Astrocyte (in vitro differentiated cells and primary cell): ENCODE data around the gene DCDC2C. TPM values are rescaled to one million over a fixed set of nuclear protein-coding genes. Genes with fewer than 3 reads are reported as not detected.

Source experiments
- DNase-seq: peaks from one replicate; pipeline ENCODE4 v3.0.0-alpha.2; 2010; ENCODE audit warnings: low read depth
- FAIRE-seq: peaks from 2 replicates; lab custom pipeline; 2011; peaks lifted over from hg19 to GRCh38; lab: Jason Lieb, UNC
- H2AFZ ChIP-seq: 2 replicates; pipeline ENCODE4 v1.6.0; 2012; ENCODE audit warnings: low read depth, low read length, inconsistent platforms
- H3K27ac ChIP-seq: 2 replicates; pipeline ENCODE4 v1.5.1; 2011; ENCODE audit warnings: low read depth, low read length, inconsistent platforms
- H3K27me3 ChIP-seq: 2 replicates; pipeline ENCODE4 v1.6.0; 2011; ENCODE audit warnings: low read length, inconsistent platforms; ENCODE audit not compliant: insufficient read depth
- H3K36me3 ChIP-seq: 2 replicates; pipeline ENCODE4 v1.5.1; 2011; ENCODE audit warnings: low read length, inconsistent platforms; ENCODE audit not compliant: insufficient read depth
- H3K4me1 ChIP-seq: 2 replicates; pipeline ENCODE4 v1.5.1; 2011; ENCODE audit warnings: low read length, inconsistent platforms; ENCODE audit not compliant: insufficient read depth
- H3K4me2 ChIP-seq: 2 replicates; pipeline ENCODE4 v1.6.0; 2012; ENCODE audit warnings: low read length, inconsistent platforms
- H3K4me3 ChIP-seq: 2 replicates; pipeline ENCODE4 v1.5.1; 2011; ENCODE audit warnings: low read depth, mild to moderate bottlenecking, low read length, inconsistent platforms; ENCODE audit not compliant: insufficient read depth
- H3K79me2 ChIP-seq: 2 replicates; pipeline ENCODE4 v1.6.0; 2012; ENCODE audit warnings: mild to moderate bottlenecking, low read length, inconsistent platforms; ENCODE audit not compliant: insufficient read depth
- H3K9ac ChIP-seq: 2 replicates; pipeline ENCODE4 v1.6.0; 2012; ENCODE audit warnings: mild to moderate bottlenecking, low read length, inconsistent platforms
- H3K9me3 ChIP-seq: 2 replicates; pipeline ENCODE4 v1.5.1; 2012; ENCODE audit warnings: low read depth, mild to moderate bottlenecking, low read length, inconsistent platforms; ENCODE audit not compliant: insufficient read depth
- H4K20me1 ChIP-seq: 2 replicates; pipeline ENCODE4 v1.6.0; 2012; ENCODE audit warnings: low read length, inconsistent platforms; ENCODE audit not compliant: insufficient read depth
- H3K27ac Mint-ChIP-seq: one replicate; pipeline ENCODE4 v1.8.0; 2021; ENCODE audit warnings: mild to moderate bottlenecking, mixed read lengths; ENCODE audit not compliant: unreplicated experiment
- H3K27me3 Mint-ChIP-seq: one replicate; pipeline ENCODE4 v1.8.0; 2021; ENCODE audit warnings: low read depth, mixed read lengths; ENCODE audit not compliant: unreplicated experiment
- H3K36me3 Mint-ChIP-seq: one replicate; pipeline ENCODE4 v1.8.0; 2021; ENCODE audit warnings: low read depth, mixed read lengths; ENCODE audit not compliant: unreplicated experiment
- H3K4me1 Mint-ChIP-seq: one replicate; pipeline ENCODE4 v1.8.0; 2021; ENCODE audit warnings: low read depth, mixed read lengths; ENCODE audit not compliant: unreplicated experiment
- H3K4me3 Mint-ChIP-seq: one replicate; pipeline ENCODE4 v1.8.0; 2021; ENCODE audit warnings: mild to moderate bottlenecking, moderate library complexity, mixed read lengths; ENCODE audit not compliant: unreplicated experiment
- H3K9me3 Mint-ChIP-seq: one replicate; pipeline ENCODE4 v1.8.0; 2021; ENCODE audit warnings: mild to moderate bottlenecking, mixed read lengths; ENCODE audit not compliant: unreplicated experiment
- CTCF ChIP-seq: IDR thresholded peaks from 2 replicates; pipeline ENCODE4 v1.5.1; 2011; ENCODE audit warnings: low read depth, mild to moderate bottlenecking, inconsistent platforms, low read length, moderate library complexity; ENCODE audit not compliant: insufficient read depth
- EZH2 ChIP-seq: IDR thresholded peaks from 2 replicates; pipeline ENCODE4 v1.6.1; 2012; ENCODE audit warnings: mild to moderate bottlenecking, low read length, inconsistent platforms; ENCODE audit not compliant: insufficient read depth
- total RNA-seq: library from RNA; stranded (reverse); gene quantifications from 2 replicates; pipeline ENCODE4 v1.2.1, GENCODE V29; 2021

Gene DCDC2C
- total RNA-seq, 1 donor from 2014 or later: not detected

GRCh38 chr2:3742743-3743508, 39.6 kb downstream of the DCDC2C start:
- Histone ChIP-seq H3K27ac (no peak overlapping the region), H3K9me3 (no peaks in the 10 kb centered on the region), H3K9ac (no peak overlapping the region), H3K4me3 (no peak overlapping the region), H3K27me3 (no peaks in the 10 kb centered on the region), H3K4me2 (no peak overlapping the region), H3K36me3 (no peaks in the 10 kb centered on the region), H4K20me1 (no peaks in the 10 kb centered on the region), H3K79me2 (no peaks in the 10 kb centered on the region), H3K4me1 (no peaks in the 10 kb centered on the region), H2AFZ (no peak overlapping the region)
- Mint-ChIP-seq H3K27me3 (peaks cover 2% of the 10 kb centered on the region), H3K36me3 (no peaks in the 10 kb centered on the region), H3K9me3 (peaks cover 7% of the 10 kb centered on the region), H3K27ac (no peak overlapping the region), H3K4me1 (no peaks in the 10 kb centered on the region), H3K4me3 (no peak overlapping the region)
- FAIRE-seq (no peak), DNase-seq (no peak)
- TF ChIP-seq EZH2 (no peak), CTCF (no peak)

GRCh38 chr2:3743951-3744555, 40.7 kb downstream of the DCDC2C start:
- Histone ChIP-seq H3K9me3 (no peaks in the 10 kb centered on the region), H4K20me1 (no peaks in the 10 kb centered on the region), H3K4me1 (no peaks in the 10 kb centered on the region), H2AFZ (no peak overlapping the region), H3K4me2 (no peak overlapping the region), H3K4me3 (no peak overlapping the region), H3K27me3 (no peaks in the 10 kb centered on the region), H3K36me3 (no peaks in the 10 kb centered on the region), H3K9ac (no peak overlapping the region), H3K79me2 (no peaks in the 10 kb centered on the region), H3K27ac (no peak overlapping the region)
- Mint-ChIP-seq H3K36me3 (no peaks in the 10 kb centered on the region), H3K9me3 (peaks cover 7% of the 10 kb centered on the region), H3K4me1 (no peaks in the 10 kb centered on the region), H3K4me3 (no peak overlapping the region), H3K27me3 (peaks cover 2% of the 10 kb centered on the region), H3K27ac (no peak overlapping the region)
- TF ChIP-seq CTCF: no peak
- TF ChIP-seq EZH2: no peak
- FAIRE-seq (no peak), DNase-seq (no peak)

GRCh38 chr2:3745920-3746319, 42.5 kb downstream of the DCDC2C start:
- H3K27me3 ChIP-seq: no peaks in the 10 kb centered on the region
- H3K9me3 ChIP-seq: no peaks in the 10 kb centered on the region
- no peak overlapping the region for H3K4me2 ChIP-seq
- no peaks in the 10 kb centered on the region for H3K4me1 Mint-ChIP-seq
- H3K9ac ChIP-seq: no peak overlapping the region
- H3K36me3 Mint-ChIP-seq: no peaks in the 10 kb centered on the region
- no peak overlapping the region for H3K4me3 Mint-ChIP-seq
- FAIRE-seq (no peak), DNase-seq (no peak)
- H3K79me2 ChIP-seq: no peaks in the 10 kb centered on the region
- TF ChIP-seq EZH2: no peak
- TF ChIP-seq CTCF: no peak
- H2AFZ ChIP-seq: no peak overlapping the region
- H3K4me3 ChIP-seq: no peak overlapping the region
- no peaks in the 10 kb centered on the region for H3K36me3 ChIP-seq
- H3K4me1 ChIP-seq: no peaks in the 10 kb centered on the region
- H3K9me3 Mint-ChIP-seq: peaks cover 7% of the 10 kb centered on the region
- peaks cover 4% of the 10 kb centered on the region for H3K27me3 Mint-ChIP-seq
- H3K27ac Mint-ChIP-seq: no peak overlapping the region
- H3K27ac ChIP-seq: no peak overlapping the region
- no peaks in the 10 kb centered on the region for H4K20me1 ChIP-seq
